Bronchus fibroblast of lung (primary cell): ENCODE results near the gene GPR65. TPM values are rescaled to one million over a fixed set of nuclear protein-coding genes. Genes with fewer than 3 reads are reported as not detected.

Source experiments
- total RNA-seq: library from RNA; depleted of rRNA; stranded (reverse); fragments of >200 nt; gene quantifications from 2 replicates; pipeline ENCODE4 v1.2.3, GENCODE V29; 2015

The GPR65 gene
- total RNA-seq: under 0.01 TPM in 2 replicates

GRCh38 chr14:88005050-88005481 lies at the start of gene GPR65:
GPR65 (plus strand) TSS chr14:88005135; CDS start chr14:88010848, 5,713 bp downstream.

GRCh38 chr14:87992718-87993628 lies 12.0 kb upstream of the GPR65 start, which contains the start of gene GALC:
GALC (minus strand) TSS chr14:87993182; CDS start chr14:87993164, 18 bp downstream.

Other genes starting within 250 kb of the GPR65 start
- gene GALC, start 12.0 kb upstream of the GPR65 start, total RNA-seq: 14.7 and 16.3 TPM in 2 replicates